ENCODE data around the gene ERCC4.

The ERCC4 gene

GRCh38 chr16:13961099-13961811 lies 41.3 kb downstream of the ERCC4 start:
- TF ChIP-seq, protein P1, sequence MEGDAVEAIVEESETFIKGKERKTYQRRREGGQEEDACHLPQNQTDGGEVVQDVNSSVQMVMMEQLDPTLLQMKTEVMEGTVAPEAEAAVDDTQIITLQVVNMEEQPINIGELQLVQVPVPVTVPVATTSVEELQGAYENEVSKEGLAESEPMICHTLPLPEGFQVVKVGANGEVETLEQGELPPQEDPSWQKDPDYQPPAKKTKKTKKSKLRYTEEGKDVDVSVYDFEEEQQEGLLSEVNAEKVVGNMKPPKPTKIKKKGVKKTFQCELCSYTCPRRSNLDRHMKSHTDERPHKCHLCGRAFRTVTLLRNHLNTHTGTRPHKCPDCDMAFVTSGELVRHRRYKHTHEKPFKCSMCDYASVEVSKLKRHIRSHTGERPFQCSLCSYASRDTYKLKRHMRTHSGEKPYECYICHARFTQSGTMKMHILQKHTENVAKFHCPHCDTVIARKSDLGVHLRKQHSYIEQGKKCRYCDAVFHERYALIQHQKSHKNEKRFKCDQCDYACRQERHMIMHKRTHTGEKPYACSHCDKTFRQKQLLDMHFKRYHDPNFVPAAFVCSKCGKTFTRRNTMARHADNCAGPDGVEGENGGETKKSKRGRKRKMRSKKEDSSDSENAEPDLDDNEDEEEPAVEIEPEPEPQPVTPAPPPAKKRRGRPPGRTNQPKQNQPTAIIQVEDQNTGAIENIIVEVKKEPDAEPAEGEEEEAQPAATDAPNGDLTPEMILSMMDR (IDR thresholded peaks at IDR 0.05; ENCODE audit: insufficient read depth, low read depth, low read length, missing control alignments) = no peak
- no peak overlapping the region for H3K4me3 ChIP-seq (ENCODE audit: low read length)
- DNase-seq (ENCODE audit: low read depth) = no peak

DNA sequence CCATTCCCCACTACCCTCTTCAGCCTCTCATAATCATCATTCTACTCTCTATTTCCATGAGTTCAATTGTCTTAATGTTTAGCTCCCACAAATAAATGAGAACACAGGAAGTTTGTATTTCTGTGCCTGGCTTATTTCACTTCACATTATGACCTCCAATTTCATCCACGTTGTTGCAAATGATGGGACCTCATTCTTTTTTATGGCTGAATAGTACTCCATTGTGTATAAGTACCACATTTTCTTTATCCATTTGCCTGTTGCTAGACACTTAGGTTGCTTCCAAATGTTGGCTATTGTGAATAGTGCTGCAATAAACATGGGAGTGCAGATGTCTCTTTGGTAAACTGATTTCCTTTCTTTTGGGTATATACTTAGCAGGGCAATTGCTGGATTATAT lies 42.3 kb downstream of the ERCC4 start:
- no peak overlapping the region for H3K4me3 ChIP-seq (ENCODE audit: low read length)
- TF ChIP-seq, protein P1 (IDR thresholded peaks at IDR 0.05; ENCODE audit: insufficient read depth, low read depth, low read length, missing control alignments) = no peak
- DNase-seq (ENCODE audit: low read depth) = no peak

DNA sequence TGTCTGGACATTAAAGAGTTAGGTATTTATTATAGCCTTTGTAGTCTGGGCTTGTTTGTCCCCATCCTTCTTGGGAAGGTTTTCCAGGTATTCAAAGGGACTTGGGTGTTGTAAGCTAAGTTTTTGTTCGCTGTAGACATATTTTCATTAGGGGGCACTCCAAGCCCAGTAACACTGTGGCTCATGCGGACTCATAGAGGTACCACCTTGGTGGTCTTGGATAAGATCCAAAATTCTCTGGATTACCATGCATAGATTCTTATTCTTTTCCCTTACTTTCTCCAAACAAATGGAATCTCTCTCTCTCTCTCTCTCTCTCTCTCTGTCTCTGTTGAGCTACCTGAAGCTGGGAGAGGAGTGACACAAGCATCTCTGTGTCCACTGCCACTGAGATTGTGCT lies 48.9 kb downstream of the ERCC4 start:
- DNase-seq (ENCODE audit: low read depth) = no peak
- no peak overlapping the region for H3K4me3 ChIP-seq (ENCODE audit: low read length)
- TF ChIP-seq, protein P1 (IDR thresholded peaks at IDR 0.05; ENCODE audit: insufficient read depth, low read depth, low read length, missing control alignments) = no peak

- TF ChIP-seq, protein P1 (IDR thresholded peaks at IDR 0.05; ENCODE audit: insufficient read depth, low read depth, low read length, missing control alignments) = no peak
- no peak overlapping the region for H3K4me3 ChIP-seq (ENCODE audit: low read length)
- no peak for DNase-seq (ENCODE audit: low read depth)
These were observed 49.8 kb downstream of the ERCC4 start for GRCh38 chr16:13969711-13970110.

DNA sequence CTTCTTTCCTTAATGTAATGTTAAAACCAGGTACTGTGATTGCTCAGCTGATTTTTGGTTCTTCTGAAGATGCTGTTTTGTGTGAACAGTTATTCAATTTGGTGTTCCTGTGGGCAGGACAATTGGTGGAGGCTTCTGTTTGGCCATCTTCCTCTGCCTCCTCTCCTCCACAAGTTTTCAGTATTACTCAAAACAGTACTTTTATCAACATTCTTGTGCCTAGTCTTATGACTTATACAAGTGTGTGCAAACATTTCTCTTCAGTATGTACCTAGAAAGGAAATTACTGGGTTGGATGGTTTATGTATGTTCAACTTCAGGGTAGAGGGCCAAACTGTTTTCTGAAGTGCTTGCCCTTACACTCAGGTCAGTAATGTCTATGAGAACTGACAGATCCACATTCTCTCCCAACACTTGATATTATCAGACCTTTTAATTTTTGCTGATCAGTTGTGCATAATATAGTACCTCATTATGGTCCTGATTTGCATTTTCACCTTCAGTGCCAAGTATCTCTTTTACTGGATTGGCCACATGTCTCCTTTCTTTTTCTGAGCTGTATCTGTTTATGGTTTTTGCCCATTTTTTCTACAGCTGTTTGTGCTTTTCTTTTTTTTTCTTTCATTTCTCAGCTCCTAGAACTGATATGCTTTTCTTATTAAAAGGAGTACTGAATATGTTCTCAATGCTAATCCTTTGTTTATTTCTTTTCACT lies 50.9 kb downstream of the ERCC4 start:
- H3K4me3 ChIP-seq (ENCODE audit: low read length) = no peak overlapping the region
- DNase-seq (ENCODE audit: low read depth) = no peak
- TF ChIP-seq, protein P1 (IDR thresholded peaks at IDR 0.05; ENCODE audit: insufficient read depth, low read depth, low read length, missing control alignments) = no peak

DNA sequence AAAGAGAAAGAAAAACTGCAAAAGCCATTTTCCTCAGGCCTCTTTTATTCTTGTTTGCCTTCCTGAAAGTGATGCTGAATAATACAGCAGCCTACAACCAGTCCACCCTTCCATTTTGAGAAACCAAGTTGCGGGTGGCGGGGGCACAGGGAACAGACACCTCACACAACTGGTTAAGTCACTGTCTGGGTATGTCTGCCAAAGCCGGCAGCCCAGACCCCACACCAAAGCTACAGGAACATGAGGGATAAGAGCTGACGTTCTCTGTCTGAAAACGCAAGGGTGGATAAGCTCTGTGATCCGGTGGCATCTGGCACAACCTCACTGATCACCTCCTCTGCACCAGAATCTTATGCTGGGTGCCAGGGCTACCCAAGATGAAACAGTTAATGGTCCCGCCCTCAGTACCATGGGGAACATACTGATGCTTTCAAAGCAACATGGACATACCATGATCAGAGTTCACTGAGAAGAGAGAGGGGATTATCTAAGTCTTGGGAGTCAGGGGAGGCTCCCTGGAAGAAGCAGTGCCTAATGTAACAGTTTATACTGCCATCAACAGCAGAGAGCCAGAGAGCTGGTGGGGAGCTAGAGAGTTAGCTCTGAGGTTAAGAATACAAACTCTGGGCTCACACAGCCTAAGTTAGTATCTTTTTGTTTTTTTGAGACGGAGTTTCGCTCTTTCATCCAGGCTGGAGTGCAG lies 53.5 kb downstream of the ERCC4 start:
- TF ChIP-seq, protein P1 (IDR thresholded peaks at IDR 0.05; ENCODE audit: insufficient read depth, low read depth, low read length, missing control alignments) = no peak
- H3K4me3 ChIP-seq (ENCODE audit: low read length) = no peak overlapping the region
- DNase-seq (ENCODE audit: low read depth) = no peak
